ENCODE results near the gene FAM107B. TPM values are rescaled to one million over a fixed set of nuclear protein-coding genes. Genes with fewer than 3 reads are reported as not detected.

FAM107B gene
- total and polyA plus RNA-seq, 2 of the 8 experiments (the other 6 are each of a cell fraction or from before 2014, with no cell fraction given): 7.5 to 28.1 TPM

DNA sequence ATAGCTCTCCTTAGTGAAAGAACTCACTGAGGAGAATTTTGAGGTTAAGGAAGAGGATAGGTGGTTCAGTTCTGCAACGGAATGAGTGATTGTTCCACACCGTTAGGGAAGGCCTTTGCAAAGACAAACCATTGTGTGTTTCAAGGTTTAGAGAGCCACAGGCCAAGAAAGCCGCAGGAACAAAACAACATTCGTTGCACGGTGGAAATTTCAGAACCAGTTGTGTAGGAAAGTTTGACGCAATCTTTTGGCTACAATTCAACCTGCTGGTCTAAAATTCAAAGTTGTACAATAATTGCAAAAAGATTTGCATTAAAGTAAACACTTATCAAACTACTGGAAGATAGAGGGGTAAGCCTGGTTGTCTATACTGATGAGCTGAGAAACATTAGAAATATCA, 91.4 kb downstream of the FAM107B start (continued):
- TF ChIP-seq EGR1 (IDR thresholded peaks at IDR 0.05; ENCODE audit: borderline replicate concordance, low read depth, low read length): no peak
- TF ChIP-seq CHD2 (IDR thresholded peaks at IDR 0.05; ENCODE audit: low read length): no peak
- TF ChIP-seq EZH2 (IDR thresholded peaks at IDR 0.05; ENCODE audit: low read depth, low read length, severe bottlenecking): no peak
- no peak for TF ChIP-seq SUZ12 (IDR thresholded peaks at IDR 0.05; ENCODE audit: low read length)
- no peak for TF ChIP-seq RBBP5 (IDR thresholded peaks at IDR 0.05; ENCODE audit: borderline replicate concordance, low read depth, low read length)

Data from H1 (cell line).